HepG2 (cell line): Measurements from ENCODE around the gene LHB. TPM values are rescaled to one million over a fixed set of nuclear protein-coding genes. Genes with fewer than 3 reads are reported as not detected.

Experiments used
- AGO1 ChIP-seq: fragments of 200-400 bp; formaldehyde crosslinking; IDR thresholded peaks from 2 replicates; pipeline ENCODE4 v1.6.1; 2017; ENCODE audit warnings: mild to moderate bottlenecking, low read depth, low read length, moderate library complexity; ENCODE audit not compliant: poor library complexity, severe bottlenecking
- CENPT ChIP-seq: sonication (generic); formaldehyde crosslinking; IDR thresholded peaks from 2 replicates; pipeline ENCODE4 v1.8.0; 2022; ENCODE audit warnings: low read depth, mild to moderate bottlenecking, moderate library complexity, missing genetic modification reagents
- ELF1 ChIP-seq: sonication (generic); formaldehyde crosslinking; IDR thresholded peaks from 2 replicates; pipeline ENCODE4 v1.4.0; 2020; ENCODE audit warnings: missing genetic modification reagents
- FOXP4 ChIP-seq: sonication (generic); formaldehyde crosslinking; IDR thresholded peaks from 2 replicates; pipeline ENCODE4 v1.4.0; 2020; ENCODE audit warnings: missing genetic modification reagents
- GMEB2 ChIP-seq: IDR thresholded peaks from 2 replicates; pipeline ENCODE4 v1.6.1; 2016; ENCODE audit warnings: missing biosample characterization, missing genetic modification reagents, low read depth
- HNRNPUL1 ChIP-seq: fragments of 200-400 bp; formaldehyde crosslinking; IDR thresholded peaks from 2 replicates; pipeline ENCODE4 v1.6.1; 2017; ENCODE audit warnings: low read depth, mild to moderate bottlenecking, low read length, moderate library complexity
- KLF6 ChIP-seq: IDR thresholded peaks from 2 replicates; pipeline ENCODE4 v1.8.0; 2016; ENCODE audit warnings: missing biosample characterization, missing genetic modification reagents
- MYNN ChIP-seq: sonication (generic); formaldehyde crosslinking; IDR thresholded peaks from 2 replicates; pipeline ENCODE4 v1.4.0; 2020; ENCODE audit warnings: mild to moderate bottlenecking, low read depth, missing genetic modification reagents
- NCOA1 ChIP-seq: sonication (generic); formaldehyde crosslinking; IDR thresholded peaks from 2 replicates; pipeline ENCODE4 v1.9.0; 2021; ENCODE audit warnings: missing genetic modification reagents
- PAX8 ChIP-seq: sonication (generic); formaldehyde crosslinking; IDR thresholded peaks from 2 replicates; pipeline ENCODE4 v1.8.0; 2022; ENCODE audit warnings: mild to moderate bottlenecking, missing genetic modification reagents, borderline replicate concordance
- REXO4 ChIP-seq: sonication (generic); formaldehyde crosslinking; IDR thresholded peaks from 2 replicates; pipeline ENCODE4 v1.8.0; 2022; ENCODE audit warnings: missing genetic modification reagents, mild to moderate bottlenecking, borderline replicate concordance
- SUZ12 ChIP-seq: fragments of 150-350 bp; IDR thresholded peaks from 2 replicates; pipeline ENCODE4 v1.6.1; 2014; ENCODE audit warnings: low read depth, low read length
- TFDP2 ChIP-seq: sonication (generic); formaldehyde crosslinking; IDR thresholded peaks from 2 replicates; pipeline ENCODE4 v1.4.0; 2020; ENCODE audit warnings: missing genetic modification reagents
- THRA ChIP-seq: sonication (generic); formaldehyde crosslinking; IDR thresholded peaks from 2 replicates; pipeline ENCODE4 v1.4.0; 2020; ENCODE audit warnings: missing genetic modification reagents, borderline replicate concordance
- ZBTB20 ChIP-seq: sonication (generic); formaldehyde crosslinking; IDR thresholded peaks from 2 replicates; pipeline ENCODE4 v1.8.1; 2023; ENCODE audit warnings: missing genetic modification reagents, low read depth, mild to moderate bottlenecking, borderline replicate concordance
- ZNF383 ChIP-seq: sonication (generic); formaldehyde crosslinking; IDR thresholded peaks from 2 replicates; pipeline ENCODE4 v1.4.0; 2020; ENCODE audit warnings: missing genetic modification reagents, mild to moderate bottlenecking, borderline replicate concordance
- ZNF460 ChIP-seq: sonication (generic); formaldehyde crosslinking; IDR thresholded peaks from 2 replicates; pipeline ENCODE4 v1.5.1; 2020; ENCODE audit warnings: missing genetic modification reagents, mild to moderate bottlenecking, borderline replicate concordance
- ZNF484 ChIP-seq: sonication (generic); formaldehyde crosslinking; IDR thresholded peaks from 2 replicates; pipeline ENCODE4 v1.5.1; 2020; ENCODE audit warnings: mild to moderate bottlenecking, low read depth, missing genetic modification reagents, borderline replicate concordance
- ZNF589 ChIP-seq: sonication (generic); formaldehyde crosslinking; conservative IDR thresholded peaks from 2 replicates; pipeline ENCODE4 v1.8.0; 2022; ENCODE audit warnings: mild to moderate bottlenecking, moderate library complexity, missing genetic modification reagents
- ZNF597 ChIP-seq: sonication (generic); formaldehyde crosslinking; IDR thresholded peaks from 2 replicates; pipeline ENCODE4 v1.5.0; 2020; ENCODE audit warnings: missing genetic modification reagents
- polyA plus RNA-seq, 8 experiments: library from polyadenylated mRNA; depleted of rRNA in 3 of 8; stranded (reverse) in 7 of 8; unstranded in 1 of 8; fragments of >200 nt; fragmentation: Illumina TruSeq in 4 of 8; extraction: Trizol in 4 of 8; gene quantifications; 2 replicates each; pipeline versions ENCODE4 v1.2.1 to v1.2.3, GENCODE V29; 2011 to 2016; ENCODE audit warnings: low read depth in 4 of 8, missing spikeins in 1 of 8, mixed read lengths in 1 of 8; ENCODE audit not compliant: insufficient read depth in 1 of 8
- total RNA-seq, 5 experiments: library from RNA; depleted of rRNA; stranded (reverse); fragments of >200 nt; fragmentation: Illumina TruSeq; extraction: Trizol; gene quantifications; 2 replicates each; pipeline ENCODE4 v1.2.3, GENCODE V29; 2016; ENCODE audit warnings: low read depth in 1 of 5

The LHB gene
- total and polyA plus RNA-seq, 2 of the 13 experiments (the other 11 are each of a cell fraction or from before 2014, with no cell fraction given): not detected

- no peak for TF ChIP-seq ZNF383 (CRISPR knock-in tag)
- no peak for TF ChIP-seq ZNF589 (CRISPR knock-in tag)
- TF ChIP-seq HNRNPUL1: no peak
- TF ChIP-seq FOXP4: peak; percentile 39; the same call in 1 of the 2 replicates
- no peak for TF ChIP-seq ZNF460 (CRISPR knock-in tag)
- TF ChIP-seq MYNN: no peak
- 0 out of 2 replicates have a peak, but pooled peaks have one; percentile 16 for TF ChIP-seq GMEB2
- TF ChIP-seq CENPT (CRISPR knock-in tag): no peak
- 0 out of 2 replicates have a peak, but pooled peaks have one; percentile 13 for TF ChIP-seq ZBTB20 (CRISPR knock-in tag)
- TF ChIP-seq ZNF597 (CRISPR knock-in tag): no peak
- no peak for TF ChIP-seq KLF6
- TF ChIP-seq REXO4 (CRISPR knock-in tag): no peak
- TF ChIP-seq ELF1 (CRISPR knock-in tag): peak; percentile 53
- TF ChIP-seq THRA (CRISPR knock-in tag): 0 out of 2 replicates have a peak, but pooled peaks have one; percentile 32
- peak; percentile 58 for TF ChIP-seq TFDP2 (CRISPR knock-in tag)
- TF ChIP-seq AGO1: peak; percentile 76
- TF ChIP-seq SUZ12: no peak
- TF ChIP-seq ZNF484 (CRISPR knock-in tag): no peak
- TF ChIP-seq PAX8 (CRISPR knock-in tag): no peak
- no peak for TF ChIP-seq NCOA1 (CRISPR knock-in tag)
Measured at GRCh38 chr19:48993175-48994034, 23.5 kb downstream of the LHB start, which contains the start of the genes GYS1 and RUVBL2 (continued).
